HG02610 (cell line): ENCODE results near the gene KCNMA1.
"Not testable (repeated sequence)": the region's sequence is repeated elsewhere in the genome, so short reads cannot be mapped to it uniquely, and the experiment has no call there.

Source experiments
- ATAC-seq: cut with Tn5 transposase; IDR thresholded peaks from one replicate; pipeline ENCODE4 v1.9.1; 2021; ENCODE audit warnings: mild to moderate bottlenecking, moderate library complexity; ENCODE audit not compliant: unreplicated experiment

KCNMA1 gene

DNA sequence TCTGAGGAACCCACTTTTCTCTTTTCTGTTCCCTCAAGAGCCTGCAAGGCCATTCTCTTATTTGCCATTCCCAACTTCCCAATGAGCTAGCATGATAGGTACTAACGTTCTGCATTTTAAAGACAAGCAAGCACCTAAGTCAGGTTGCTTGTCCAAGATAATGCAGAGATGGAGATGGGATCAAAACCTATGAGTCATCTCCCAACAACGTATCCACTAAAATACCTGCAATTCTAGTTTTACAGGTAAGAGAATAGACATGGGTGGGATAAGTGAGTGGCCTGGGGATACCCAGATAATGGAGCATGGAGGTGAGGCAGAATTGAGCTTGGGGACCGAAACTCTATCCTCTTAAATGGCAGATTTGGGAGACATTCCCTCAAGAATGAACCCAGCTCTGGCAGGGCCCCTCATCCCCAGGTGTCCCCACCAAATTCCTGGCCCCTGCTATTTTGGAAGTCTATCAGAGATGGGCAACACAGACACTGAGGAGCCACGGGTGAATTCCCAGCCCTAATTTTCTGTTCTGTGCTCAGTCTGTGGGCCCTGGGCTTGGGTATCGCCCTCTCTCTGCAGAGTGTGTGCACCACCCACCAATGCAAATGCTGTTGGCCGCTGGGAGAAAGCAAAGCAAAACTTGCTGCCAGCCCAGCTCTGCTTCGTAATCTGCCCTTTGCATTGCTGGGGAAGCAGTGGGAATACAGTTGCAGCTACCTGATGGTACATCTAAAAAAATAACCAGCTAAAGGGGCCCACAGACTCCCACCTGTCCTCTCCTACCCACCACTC lies 98.3 kb downstream of the KCNMA1 start:
- ATAC-seq, result no peak

- no peak for ATAC-seq
Observed at GRCh38 chr10:77537720-77538373, 99.8 kb downstream of the KCNMA1 start.

- no peak for ATAC-seq
Observed at GRCh38 chr10:77537071-77537470, 100.5 kb downstream of the KCNMA1 start.

GRCh38 chr10:77533887-77534278 lies 103.7 kb downstream of the KCNMA1 start:
- no peak for ATAC-seq

- ATAC-seq, result no peak
Observed at GRCh38 chr10:77533146-77533886, 104.3 kb downstream of the KCNMA1 start.

DNA sequence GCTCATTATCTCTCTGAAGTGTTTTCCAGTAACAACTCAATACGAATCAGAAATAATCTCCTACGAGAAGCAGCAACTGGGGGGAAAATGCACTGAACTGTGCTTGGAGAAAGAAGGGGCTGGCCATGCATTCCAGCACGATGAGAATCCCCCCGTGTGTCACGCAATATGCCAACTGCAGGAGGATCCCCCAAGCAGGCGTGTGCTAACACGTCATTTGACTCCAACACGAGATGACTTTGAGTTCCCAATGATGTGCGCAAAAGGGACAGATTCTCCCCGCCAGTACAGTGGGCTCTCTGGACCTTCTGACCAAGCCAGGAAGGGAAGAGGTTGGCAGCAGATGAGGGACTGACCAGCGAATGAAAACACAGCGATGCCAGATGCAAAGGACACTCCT lies 105.5 kb downstream of the KCNMA1 start:
- ATAC-seq, result no peak

DNA sequence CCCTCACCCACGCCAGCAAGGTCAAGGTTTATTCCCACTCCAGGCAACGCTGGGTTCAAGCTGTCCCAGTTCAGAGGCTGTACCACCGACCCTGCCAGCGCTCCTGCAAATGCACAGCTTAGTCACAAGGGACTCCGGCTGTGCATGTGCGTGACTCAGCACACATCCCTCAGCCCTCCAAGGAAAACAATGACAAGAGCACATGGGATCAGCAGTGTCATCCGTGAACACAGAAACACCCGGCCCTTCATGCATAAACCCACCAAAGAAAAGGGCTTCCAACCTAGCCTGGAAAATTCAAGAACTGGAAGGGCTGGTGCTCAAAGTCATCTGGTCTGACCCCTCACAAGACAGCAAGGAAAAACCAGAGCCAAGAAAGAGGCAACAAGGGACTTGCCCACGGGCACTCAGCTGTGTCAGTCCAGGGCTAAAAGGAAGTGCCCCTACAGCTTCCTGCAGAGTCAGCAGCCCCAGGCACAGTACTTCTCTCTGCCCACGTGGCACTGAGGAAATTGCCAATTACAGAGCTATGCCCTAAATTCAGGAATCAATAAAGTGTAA lies 106.1 kb downstream of the KCNMA1 start:
- ATAC-seq, result no peak

- ATAC-seq, result no peak
Observed at GRCh38 chr10:77530011-77530410, 107.6 kb downstream of the KCNMA1 start.

DNA sequence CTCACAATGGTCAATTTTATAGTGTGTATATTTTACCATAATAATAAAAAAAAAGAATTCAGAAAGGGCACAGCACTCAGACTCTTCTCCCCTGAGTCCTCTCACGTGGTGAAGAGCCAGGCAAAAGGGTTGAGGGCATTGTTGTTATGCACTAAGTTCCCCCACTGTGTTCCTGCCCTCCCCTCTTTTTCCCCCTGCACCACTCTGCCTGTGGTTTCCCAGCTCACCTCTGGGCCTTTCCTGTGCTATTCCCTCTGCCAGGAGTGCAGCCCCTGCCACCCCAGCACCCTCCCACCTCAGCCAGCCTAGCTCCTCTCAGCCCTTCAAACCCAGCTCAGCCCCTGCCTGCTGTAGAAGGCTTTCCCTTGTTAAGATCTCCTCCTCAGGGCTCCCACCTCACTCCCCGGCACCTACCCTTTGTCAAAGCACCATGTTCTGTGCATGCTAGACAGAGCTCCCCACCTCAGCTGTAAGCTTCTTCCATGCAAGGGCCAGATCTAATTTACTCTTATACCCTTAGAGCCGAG lies 108.5 kb downstream of the KCNMA1 start:
- no peak for ATAC-seq

DNA sequence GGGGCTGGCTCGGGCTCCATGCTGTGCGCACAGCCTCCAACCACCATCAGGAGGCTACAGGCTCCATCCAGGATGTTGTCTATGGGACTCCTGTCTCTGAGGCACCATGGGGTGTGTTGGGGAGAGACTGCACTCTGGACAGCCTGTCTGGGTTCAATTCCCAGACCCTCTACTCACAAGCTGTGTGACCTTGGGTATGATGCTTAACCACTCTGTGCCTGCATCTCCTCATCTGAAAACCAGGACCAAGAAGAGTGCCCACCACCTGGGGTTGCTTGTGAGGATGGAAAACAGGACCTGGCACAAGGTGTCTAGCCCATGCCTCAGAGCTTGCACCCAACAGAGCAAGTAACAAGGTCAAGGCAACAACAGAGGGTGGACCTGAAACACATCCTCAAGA lies 109.8 kb downstream of the KCNMA1 start:
- no peak for ATAC-seq

DNA sequence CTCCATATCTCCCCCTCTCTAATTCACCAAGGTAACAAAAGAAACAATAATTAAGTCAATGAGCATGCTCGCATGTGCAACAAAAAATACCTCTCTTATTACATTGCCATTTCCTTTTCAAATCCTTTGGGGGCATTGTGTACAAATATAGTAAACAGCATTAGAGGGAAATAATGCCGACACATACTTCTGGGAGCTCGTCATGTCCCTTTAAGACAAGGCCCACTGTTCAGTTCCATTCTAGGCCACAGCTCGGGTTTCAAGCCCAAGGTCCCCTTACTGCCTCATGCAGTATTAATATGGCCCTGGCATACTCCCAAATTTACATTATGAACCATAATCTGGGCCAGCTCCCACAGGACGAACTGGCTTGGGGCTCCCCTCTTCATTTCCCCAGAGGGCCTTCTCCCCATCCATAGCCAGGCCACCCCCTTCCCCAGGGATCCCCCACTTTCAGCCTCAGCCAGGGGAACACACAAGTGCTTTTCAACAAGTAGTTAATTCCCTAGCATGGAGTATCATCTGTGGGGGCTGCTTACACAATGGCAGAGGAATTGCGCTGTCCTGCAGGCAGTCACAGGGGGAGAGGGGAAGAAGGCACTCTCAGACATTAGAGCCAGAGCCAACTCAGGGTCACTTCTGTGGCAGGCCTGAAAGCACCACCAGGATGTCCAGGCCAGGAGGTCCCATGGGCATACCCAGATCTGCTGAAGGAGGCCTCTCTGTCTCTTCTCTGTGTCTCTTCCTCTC lies 110.6 kb downstream of the KCNMA1 start:
- ATAC-seq, result no peak

- no peak for ATAC-seq
Observed at GRCh38 chr10:77524281-77524711, 113.3 kb downstream of the KCNMA1 start.

- ATAC-seq, result no peak
Observed at GRCh38 chr10:77522268-77522809, 115.3 kb downstream of the KCNMA1 start.

GRCh38 chr10:77520995-77521394 lies 116.6 kb downstream of the KCNMA1 start:
- ATAC-seq, result no peak

DNA sequence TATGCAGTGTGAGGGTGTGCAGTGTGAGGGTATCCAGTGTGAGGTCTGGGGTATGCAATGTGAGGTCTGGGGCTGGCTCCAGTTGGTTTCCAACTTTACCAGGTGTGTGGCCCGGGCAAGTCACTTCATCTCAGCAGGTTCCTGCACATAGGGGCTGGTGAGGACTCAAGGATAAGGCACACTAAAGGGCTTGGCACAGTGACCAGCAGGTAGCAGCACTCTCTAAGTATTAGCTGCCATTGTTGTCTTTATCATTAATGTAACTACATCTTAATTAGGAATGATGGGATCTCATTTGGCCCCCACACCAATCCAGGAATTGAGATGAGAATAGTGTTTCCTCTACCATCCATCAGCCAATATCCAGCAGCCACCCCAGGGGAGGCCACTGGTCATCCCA lies 117.3 kb downstream of the KCNMA1 start:
- ATAC-seq, result no peak

GRCh38 chr10:77519791-77520190 lies 117.8 kb downstream of the KCNMA1 start:
- ATAC-seq, result not testable (repeated sequence)

DNA sequence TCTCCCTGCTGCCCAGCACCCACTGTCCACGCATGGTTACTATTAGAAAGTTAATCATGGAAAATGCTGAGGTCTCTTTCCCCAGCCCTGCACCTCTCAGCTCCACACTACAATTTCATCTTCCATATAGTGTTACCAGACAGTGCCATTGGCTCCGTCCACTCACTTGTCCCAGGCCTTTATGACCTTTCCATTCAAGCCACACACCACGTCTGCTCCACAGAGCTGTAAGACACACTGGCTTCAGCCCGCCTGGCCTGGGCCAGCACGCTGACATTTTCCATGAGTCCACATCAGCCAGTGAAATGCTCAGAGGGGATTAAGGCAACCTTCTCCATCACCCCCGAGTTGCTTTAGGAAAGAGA lies 118.7 kb downstream of the KCNMA1 start:
- ATAC-seq, result no peak

- ATAC-seq, result no peak
Observed at GRCh38 chr10:77518241-77518909, 119.2 kb downstream of the KCNMA1 start.

- ATAC-seq, result no peak
Observed at GRCh38 chr10:77516575-77516974, 121.0 kb downstream of the KCNMA1 start.

DNA sequence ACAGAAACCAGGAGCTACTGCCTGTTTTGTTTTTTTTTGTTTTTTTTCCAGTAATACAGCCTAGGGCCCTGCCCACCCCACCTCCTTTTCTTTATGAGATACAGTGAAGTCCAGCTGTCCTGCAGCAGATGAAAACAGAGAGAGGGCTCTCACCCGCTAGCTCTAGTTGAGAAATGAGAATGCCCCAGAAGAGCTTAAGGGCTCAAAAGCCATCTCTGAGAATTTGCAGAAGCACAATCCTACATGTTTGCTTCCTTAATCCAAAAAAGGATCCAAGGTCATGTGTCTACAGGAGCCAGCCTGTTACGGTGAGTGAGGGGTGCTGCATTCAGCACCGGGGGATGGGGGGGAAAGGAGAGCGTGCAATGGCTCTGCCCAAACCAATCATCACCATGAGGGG lies 122.7 kb downstream of the KCNMA1 start:
- ATAC-seq, result no peak
